Measurements from ENCODE around the gene THSD4. TPM values are rescaled to one million over a fixed set of nuclear protein-coding genes. Genes with fewer than 3 reads are reported as not detected.

Gene THSD4
- polyA plus RNA-seq, 1 donor (not counting 4 experiments of a cell fraction or from before 2014, with no cell fraction given) = 24.5 TPM

DNA sequence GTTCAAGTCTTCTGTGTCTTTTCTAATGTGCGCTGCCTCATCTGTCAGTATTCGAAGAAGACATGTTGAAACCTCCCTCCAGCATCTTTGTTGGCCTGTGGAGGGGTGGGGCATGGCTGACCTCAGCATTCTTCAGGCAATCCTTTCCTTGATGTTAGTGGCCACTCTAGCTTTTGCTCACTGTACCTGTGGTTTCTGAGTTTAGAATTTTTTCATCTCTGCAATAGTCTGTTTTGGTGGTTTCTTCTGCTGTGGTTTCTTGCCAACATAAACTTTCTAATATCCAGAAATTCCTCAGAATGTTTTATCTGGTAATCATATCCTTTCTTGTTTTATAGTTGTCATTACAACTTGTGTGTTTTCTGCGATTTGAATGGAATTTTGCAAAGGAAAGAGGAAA, 443.8 kb downstream of the THSD4 start:
- Histone ChIP-seq H3K9me3 (ENCODE audit: control insufficient read depth, low read depth, low read length) (no peaks in the 10 kb centered on the region), H3K27ac (ENCODE audit: control insufficient read depth, insufficient read depth, low read length) (peak overlapping the region; percentile 66), H3K27me3 (ENCODE audit: control insufficient read depth, extremely low read depth, insufficient read depth, low read length) (no peaks in the 10 kb centered on the region), H3K4me2 (ENCODE audit: control insufficient read depth, extremely low read depth, insufficient read depth, low read depth, low read length) (peak overlapping the region; percentile 76), H4K20me1 (ENCODE audit: control insufficient read depth, extremely low read depth, insufficient read depth, low read length) (no peaks in the 10 kb centered on the region), H2AFZ (ENCODE audit: control insufficient read depth, low read length) (peak overlapping the region; percentile 17), H3K79me2 (ENCODE audit: control insufficient read depth, insufficient read depth, low read length) (no peaks in the 10 kb centered on the region), H3K4me3 (ENCODE audit: control insufficient read depth in 2 of 3, extremely low read depth in 1 of 3, insufficient read depth in 2 of 3, low read depth in 1 of 3, low read length in 3 of 3) (peak overlapping the region in 1 of 3 experiments; percentile 8), H3K36me3 (ENCODE audit: control insufficient read depth in 2 of 2, extremely low read depth in 1 of 2, insufficient read depth in 2 of 2, low read length in 2 of 2) (peaks cover 0 to 3% of the 10 kb centered on the region in 2 experiments), H3K9ac (ENCODE audit: control insufficient read depth, extremely low read depth, insufficient read depth, low read length) (peak overlapping the region; percentile 50), H3K4me1 (ENCODE audit: control insufficient read depth, extremely low read depth, insufficient read depth, low read length) (peaks cover 58% of the 10 kb centered on the region), H3K9me1 (ENCODE audit: control insufficient read depth, extremely low read depth, insufficient read depth, low read length) (no peaks in the 10 kb centered on the region)
- TF ChIP-seq EZH2 (IDR thresholded peaks at IDR 0.05; ENCODE audit: low read length) = no peak
- TF ChIP-seq, protein P1, sequence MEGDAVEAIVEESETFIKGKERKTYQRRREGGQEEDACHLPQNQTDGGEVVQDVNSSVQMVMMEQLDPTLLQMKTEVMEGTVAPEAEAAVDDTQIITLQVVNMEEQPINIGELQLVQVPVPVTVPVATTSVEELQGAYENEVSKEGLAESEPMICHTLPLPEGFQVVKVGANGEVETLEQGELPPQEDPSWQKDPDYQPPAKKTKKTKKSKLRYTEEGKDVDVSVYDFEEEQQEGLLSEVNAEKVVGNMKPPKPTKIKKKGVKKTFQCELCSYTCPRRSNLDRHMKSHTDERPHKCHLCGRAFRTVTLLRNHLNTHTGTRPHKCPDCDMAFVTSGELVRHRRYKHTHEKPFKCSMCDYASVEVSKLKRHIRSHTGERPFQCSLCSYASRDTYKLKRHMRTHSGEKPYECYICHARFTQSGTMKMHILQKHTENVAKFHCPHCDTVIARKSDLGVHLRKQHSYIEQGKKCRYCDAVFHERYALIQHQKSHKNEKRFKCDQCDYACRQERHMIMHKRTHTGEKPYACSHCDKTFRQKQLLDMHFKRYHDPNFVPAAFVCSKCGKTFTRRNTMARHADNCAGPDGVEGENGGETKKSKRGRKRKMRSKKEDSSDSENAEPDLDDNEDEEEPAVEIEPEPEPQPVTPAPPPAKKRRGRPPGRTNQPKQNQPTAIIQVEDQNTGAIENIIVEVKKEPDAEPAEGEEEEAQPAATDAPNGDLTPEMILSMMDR (optimal IDR thresholded peaks at IDR 0.05 in 1 of 3, IDR thresholded peaks at IDR 0.05 in 1 of 3, conservative IDR thresholded peaks at IDR 0.05 in 1 of 3; ENCODE audit: extremely low read depth in 1 of 3, insufficient read depth in 2 of 3, low read length in 3 of 3) = no peak
- no peak for DNase-seq (ENCODE audit: low read depth, low spot score)
- dilution Hi-C loops (cut with MboI; ENCODE audit: extremely low pct_ligation_motif_present, low sequenced_read_pairs) = no loop called here
- peak; percentile 90 for FAIRE-seq

DNA sequence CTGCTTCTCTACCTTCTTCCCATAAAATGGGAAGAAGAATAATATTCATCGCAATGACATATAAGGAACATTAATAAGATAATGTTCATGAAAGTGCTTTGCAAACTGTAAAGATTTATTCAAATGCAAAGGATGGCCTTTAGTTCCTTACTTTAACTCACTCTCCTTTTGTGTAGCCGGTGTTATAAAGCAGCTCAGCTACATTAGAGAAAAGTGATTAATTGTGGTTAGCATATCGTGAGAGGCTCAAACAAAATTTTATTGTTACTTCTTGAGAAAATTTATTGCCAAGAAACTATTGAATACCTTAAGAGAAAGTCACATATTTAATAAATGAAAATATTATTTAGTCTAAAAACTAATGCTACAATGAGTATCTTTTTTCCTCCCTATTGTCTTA, 444.3 kb downstream of the THSD4 start:
- H3K4me2 ChIP-seq (ENCODE audit: control insufficient read depth, extremely low read depth, insufficient read depth, low read depth, low read length) = peak overlapping the region; percentile 76
- H3K9ac ChIP-seq (ENCODE audit: control insufficient read depth, extremely low read depth, insufficient read depth, low read length) = peak overlapping the region; percentile 12
- no peaks in the 10 kb centered on the region for H3K27me3 ChIP-seq (ENCODE audit: control insufficient read depth, extremely low read depth, insufficient read depth, low read length)
- H3K27ac ChIP-seq (ENCODE audit: control insufficient read depth, insufficient read depth, low read length) = peak overlapping the region; percentile 66
- H4K20me1 ChIP-seq (ENCODE audit: control insufficient read depth, extremely low read depth, insufficient read depth, low read length) = no peaks in the 10 kb centered on the region
- H3K36me3 ChIP-seq (ENCODE audit: control insufficient read depth in 2 of 2, extremely low read depth in 1 of 2, insufficient read depth in 2 of 2, low read length in 2 of 2) = peaks cover 0 to 3% of the 10 kb centered on the region in 2 experiments
- H3K4me3 ChIP-seq (ENCODE audit: control insufficient read depth in 2 of 3, extremely low read depth in 1 of 3, insufficient read depth in 2 of 3, low read depth in 1 of 3, low read length in 3 of 3) = peak overlapping the region in 1 of 3 experiments; percentile 8
- DNase-seq (ENCODE audit: low read depth, low spot score) = no peak
- FAIRE-seq = no peak
- no peaks in the 10 kb centered on the region for H3K9me3 ChIP-seq (ENCODE audit: control insufficient read depth, low read depth, low read length)
- no peaks in the 10 kb centered on the region for H3K9me1 ChIP-seq (ENCODE audit: control insufficient read depth, extremely low read depth, insufficient read depth, low read length)
- H2AFZ ChIP-seq (ENCODE audit: control insufficient read depth, low read length) = no peak overlapping the region
- dilution Hi-C loops (cut with MboI; ENCODE audit: extremely low pct_ligation_motif_present, low sequenced_read_pairs) = no loop called here
- H3K4me1 ChIP-seq (ENCODE audit: control insufficient read depth, extremely low read depth, insufficient read depth, low read length) = peaks cover 61% of the 10 kb centered on the region
- TF ChIP-seq EZH2 (IDR thresholded peaks at IDR 0.05; ENCODE audit: low read length) = no peak
- TF ChIP-seq, protein P1 (optimal IDR thresholded peaks at IDR 0.05 in 1 of 3, IDR thresholded peaks at IDR 0.05 in 1 of 3, conservative IDR thresholded peaks at IDR 0.05 in 1 of 3; ENCODE audit: extremely low read depth in 1 of 3, insufficient read depth in 2 of 3, low read length in 3 of 3) = no peak
- no peaks in the 10 kb centered on the region for H3K79me2 ChIP-seq (ENCODE audit: control insufficient read depth, insufficient read depth, low read length)
